Occipital lobe (tissue), 2 donors: ENCODE measurements around the gene GNB1L. TPM values are rescaled to one million over a fixed set of nuclear protein-coding genes. Genes with fewer than 3 reads are reported as not detected.

Source experiments
- DNase-seq: peaks from one replicate; lab custom pipeline; 2025; lab: John Stamatoyannopoulos, UW
- total RNA-seq: library from RNA; depleted of rRNA; stranded (reverse); fragments of >200 nt; gene quantifications from one replicate; pipeline ENCODE4 v1.2.3, GENCODE V29; 2014

Gene GNB1L
- total RNA-seq, 1 donor from 2014 or later = 2.7 TPM

DNA sequence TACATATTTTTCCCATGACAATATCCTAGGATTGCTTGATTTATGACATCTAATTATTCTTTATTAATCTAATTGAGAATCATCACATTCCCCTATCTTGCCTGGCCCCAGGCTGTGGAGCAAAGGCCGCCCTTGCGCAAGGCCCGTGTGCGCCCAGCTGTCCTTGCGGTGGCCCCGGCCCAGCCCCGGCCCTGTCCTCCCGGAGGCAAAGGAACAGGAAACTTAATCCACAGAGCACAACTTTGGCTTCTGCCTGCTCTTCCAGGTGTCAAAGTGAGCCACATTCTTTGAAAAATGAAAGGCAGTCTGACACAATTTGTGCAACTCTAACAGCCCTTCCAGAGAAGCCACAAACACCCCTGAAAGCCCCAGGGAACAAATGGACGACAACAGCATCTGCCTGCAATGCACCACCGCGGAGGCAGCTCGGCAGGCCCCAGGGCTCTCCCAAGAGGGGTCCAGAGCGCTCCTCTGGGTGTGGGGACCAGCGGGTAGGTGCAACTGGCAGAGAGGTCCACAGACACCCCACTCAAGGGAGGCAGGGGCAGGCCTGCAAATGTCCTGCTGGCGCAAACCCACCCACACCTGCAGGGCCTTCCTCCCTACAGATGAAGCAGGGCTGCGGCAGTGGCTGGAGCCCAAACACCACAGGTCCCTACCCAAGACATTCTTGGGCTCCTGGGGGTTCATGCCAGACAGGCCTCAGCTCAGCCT is 30.3 kb downstream of the GNB1L start:
- DNase-seq = no peak

DNA sequence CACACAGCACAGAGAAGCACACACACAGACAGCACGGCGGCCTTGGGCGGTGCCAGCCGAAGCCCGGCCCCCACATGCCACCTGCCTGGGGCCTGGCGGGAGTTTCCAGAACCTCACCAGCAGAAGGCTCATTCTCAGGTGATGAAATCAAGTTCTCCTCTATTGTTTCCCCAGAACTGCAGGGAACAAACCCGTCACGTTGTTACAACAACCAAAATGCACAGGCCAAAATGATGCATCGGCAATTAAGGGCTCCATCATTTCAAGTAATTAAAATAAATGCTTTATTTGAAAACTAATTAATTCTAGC is 30.8 kb downstream of the GNB1L start:
- no peak for DNase-seq

DNA sequence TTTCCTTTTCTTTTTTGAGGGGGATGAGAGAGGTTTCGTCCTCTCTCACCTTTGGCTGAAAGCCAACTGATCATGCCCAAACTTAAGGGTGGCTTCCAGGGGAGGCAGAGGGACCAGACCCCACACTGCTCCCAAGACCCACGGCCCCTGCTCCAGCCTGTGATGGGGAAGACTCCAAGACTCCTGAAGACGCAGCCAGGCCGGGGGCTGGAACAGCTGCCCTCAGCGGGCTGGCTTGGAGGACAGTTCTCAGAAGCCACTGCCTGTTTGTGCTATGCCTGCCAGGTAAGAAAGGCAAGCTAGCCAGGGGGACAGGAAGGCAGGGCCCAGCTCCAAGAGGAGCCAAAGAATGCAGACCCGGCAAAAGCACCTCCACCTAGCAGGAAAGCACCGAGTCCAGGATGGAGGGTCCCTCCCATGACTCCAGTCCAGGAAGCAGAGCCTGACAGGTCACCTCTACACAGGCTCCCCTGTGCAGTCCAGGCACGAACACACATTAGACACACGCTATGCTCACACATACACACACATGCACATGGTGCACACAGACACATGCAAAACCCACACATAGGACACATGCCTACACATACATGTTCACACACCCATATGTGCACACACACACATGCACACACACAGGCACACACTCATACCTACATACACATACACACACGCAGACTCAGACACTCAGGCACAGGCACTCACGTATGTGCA is 31.3 kb downstream of the GNB1L start:
- DNase-seq = no peak

- no peak for DNase-seq
These were observed 32.2 kb downstream of the GNB1L start for GRCh38 chr22:19822301-19823117.

DNA sequence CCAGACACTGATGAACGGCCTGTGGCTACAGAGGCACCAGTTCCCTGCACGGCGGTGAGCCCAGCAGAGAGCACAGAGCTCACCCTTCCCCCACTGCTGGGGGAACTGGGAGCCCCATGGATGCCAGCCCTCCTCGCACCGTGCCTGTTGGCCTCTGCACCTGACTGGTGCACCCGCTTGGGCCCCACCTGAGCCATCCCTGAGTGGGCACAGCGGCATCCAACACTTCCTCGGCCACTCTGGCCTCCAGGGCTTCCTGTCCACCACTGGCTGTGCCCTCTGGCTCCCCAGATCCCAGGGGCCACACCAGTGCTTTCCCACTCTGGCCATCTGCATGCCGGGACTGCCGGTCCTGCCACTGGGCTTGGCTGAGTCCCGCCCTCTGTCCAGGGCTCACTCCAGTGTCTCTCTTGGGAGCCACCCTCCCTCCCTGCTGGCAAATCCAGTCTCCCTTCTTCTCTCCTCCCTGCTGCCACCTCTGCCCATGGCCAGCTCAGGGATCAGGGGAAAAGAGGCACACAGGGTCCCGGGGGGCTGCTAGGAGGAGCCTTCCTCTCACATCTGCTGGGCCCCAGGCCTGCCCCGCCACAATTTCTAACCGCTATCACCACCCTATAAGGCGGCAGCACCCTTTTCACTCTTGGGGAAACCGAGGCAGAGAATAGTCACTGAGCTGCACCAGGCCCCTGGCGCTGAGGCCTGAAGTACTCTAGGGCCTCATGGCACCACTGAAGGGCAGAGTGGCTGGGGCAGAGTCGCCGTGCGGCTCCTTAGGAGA is 33.0 kb downstream of the GNB1L start:
- DNase-seq = no peak

- DNase-seq = no peak
These were observed 33.7 kb downstream of the GNB1L start for GRCh38 chr22:19820880-19821522.

- DNase-seq = no peak
These were observed 34.5 kb downstream of the GNB1L start for GRCh38 chr22:19819911-19820879.

GRCh38 chr22:19819208-19819910 is 35.3 kb downstream of the GNB1L start:
- no peak for DNase-seq

DNA sequence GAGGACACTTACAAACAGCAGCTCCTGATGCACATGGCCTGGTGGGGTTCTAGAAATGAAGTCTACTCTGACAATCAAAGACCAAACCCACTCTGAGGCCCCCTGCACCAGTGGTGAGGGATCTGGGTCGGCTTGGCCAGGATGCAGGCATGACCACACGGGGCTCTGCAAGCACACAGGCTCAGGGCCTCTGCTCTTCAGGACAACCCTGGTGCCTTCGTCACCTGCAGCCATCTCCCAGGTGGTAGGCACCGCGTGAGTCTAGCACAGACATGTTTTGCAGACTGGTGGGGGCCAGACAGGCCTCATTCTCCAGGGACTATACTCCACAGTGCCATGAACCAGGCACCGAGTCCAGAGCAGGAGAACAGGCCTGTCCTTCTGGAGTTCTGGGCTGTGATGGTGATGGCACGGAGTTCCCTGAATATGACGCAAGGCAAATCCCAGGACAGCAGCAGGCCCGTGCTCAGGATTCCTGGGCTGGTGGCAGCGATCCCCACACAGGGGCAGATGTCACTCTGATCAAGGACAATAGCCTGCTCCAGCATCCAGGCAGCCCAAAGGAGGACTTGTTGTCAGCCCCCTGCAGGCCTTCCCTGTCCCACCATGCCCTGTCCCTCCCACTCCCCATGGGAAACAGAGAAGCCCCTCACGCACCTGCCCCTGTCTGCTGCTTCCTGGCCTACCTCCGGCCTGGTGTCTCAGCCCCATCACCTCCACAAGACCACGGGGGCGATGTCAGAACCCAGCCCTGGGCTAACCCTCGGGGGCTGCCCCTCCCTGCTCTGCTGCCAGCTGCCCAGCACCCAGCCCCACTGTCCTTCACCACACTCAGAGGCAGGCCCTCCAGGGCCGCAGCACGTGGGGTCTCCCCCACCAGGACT is 36.1 kb downstream of the GNB1L start:
- no peak for DNase-seq

DNA sequence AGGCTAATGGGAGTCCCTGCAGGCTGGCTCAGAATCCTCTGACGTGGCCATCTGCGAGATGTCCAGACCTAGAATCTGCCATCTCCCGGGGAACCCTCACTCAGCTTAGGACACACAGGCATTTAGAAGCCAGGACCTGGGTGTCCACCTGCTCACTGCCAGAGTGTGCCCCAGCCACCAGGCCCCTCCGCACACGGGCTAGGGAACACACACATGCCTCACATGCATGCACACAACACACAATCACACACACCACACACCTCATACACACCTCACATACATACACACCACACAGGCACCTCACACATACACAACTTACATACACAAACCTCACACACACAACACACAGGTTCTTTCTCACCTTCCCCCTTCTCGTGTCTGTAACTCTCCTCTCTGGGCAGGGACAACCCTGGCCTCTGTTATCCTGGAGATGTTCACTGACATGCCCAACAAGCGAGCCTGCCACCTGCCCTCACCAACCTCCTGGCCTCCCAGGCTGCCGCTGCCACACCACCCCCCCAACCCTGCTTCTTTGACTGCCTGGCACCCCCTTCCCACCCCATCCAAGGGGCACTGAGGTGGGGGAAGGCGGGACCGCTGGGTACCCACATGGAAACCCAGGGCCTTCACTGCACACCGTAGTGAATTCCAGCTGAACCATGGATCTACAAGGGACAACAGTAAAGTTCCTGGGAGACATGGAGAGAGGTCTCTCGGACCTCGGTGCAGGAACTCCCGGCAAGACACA is 38.1 kb downstream of the GNB1L start:
- DNase-seq = no peak

DNA sequence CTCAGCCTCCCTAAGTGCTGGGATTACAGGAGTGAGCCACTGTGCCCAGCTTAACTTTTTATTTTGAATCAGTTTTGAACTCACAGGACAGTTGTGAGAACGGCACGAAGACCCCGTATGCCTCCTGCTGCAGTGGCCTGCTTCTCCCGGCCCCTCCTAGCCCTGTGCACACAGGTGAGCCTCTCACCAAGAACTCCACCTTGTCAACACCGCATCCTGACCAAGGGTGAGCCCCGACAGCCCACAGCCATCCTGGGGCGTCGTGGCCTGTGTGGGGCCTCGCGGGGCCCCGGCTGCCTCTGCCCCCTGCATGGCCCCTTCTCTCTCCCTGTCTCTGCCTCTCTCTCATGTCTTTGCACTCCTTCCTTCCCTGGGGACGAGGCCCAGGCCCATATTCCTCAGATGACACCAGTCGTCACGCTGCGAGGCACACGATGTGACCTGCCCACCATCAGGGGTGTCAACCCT is 38.8 kb downstream of the GNB1L start:
- no peak for DNase-seq

DNA sequence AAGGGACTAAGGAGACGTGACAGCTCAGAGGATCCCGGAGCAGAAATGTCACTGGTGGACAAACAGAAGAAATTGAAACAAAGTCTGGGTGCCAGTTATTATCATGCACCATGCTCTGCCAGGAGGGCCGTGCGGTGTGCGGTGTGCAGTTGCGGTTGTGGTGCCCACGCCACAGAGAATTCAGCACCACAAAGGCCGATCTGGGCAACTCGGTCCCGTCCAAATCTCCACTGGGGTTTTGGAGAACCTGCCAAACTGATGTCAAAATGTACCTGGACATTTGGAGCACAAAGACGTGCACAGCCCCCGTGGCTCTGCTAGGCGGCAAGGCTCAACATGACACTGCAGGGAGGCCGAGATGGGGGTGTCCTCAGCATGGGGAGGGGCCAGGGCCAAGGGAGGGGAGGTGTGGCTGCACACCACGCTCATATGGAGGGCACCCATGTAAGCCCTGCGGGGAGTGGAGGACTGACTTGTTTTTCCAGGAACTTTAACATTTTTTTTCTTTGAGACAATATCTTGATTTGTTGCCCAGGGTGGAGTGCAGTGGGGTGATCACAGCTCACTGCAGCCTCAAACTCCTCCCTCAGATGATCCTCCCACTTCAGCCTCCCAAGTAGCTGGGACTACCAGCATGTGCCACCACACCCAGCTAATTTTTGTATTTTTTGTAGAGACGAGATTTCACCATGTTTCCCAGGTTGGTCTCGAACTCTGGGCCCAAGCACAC is 39.4 kb downstream of the GNB1L start:
- no peak for DNase-seq

GRCh38 chr22:19814428-19814827 is 40.2 kb downstream of the GNB1L start:
- DNase-seq = no peak

- no peak for DNase-seq
These were observed 41.8 kb downstream of the GNB1L start for GRCh38 chr22:19812910-19813309.

DNA sequence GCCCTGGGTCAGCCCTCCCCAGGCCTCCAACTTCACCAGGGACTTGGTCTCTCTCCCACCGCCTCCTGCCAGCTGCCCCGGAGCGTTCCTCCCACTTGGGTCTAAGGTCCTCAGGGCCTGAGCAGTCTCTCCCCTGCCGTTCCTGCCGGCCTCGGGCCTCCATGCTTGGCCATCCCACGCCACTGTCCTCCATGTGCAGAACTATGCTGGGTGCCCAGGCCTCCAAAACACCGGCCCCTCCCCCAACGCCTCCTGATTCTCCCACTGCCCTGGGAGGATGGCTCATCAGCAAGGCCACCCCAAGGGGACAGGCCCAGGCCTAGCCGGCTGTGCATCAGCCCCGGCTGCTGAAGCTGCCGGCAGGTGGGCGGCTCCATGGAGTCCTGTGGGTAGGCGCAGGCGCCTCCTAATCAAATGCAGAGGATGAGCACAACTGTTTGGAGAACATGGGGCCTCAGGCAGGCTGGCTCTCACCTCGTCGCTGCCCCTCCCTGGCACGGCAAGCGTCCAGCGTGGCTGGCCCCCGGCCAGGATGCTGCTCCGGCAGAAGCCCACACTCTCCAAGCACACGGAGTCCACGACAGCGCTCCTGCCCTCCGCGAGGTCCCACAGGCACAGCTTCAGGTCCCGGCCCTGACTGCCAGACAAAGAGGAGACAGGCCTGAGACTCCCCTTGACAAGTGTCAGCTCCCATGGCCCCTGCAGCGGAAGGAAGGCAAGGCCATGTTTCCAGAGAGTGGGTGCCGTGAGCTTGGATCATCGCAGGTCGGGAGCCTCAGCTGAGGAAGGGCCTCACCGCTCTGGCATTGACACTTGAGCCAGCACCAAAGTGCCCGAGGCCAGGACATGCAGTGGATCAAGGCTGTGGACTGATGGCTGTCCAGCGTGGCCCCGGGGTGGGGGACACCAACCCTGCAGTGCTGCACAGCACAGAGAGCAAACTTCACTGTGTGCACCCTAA is 42.6 kb downstream of the GNB1L start:
- DNase-seq = peak; percentile 19

GRCh38 chr22:19811211-19811621 is 43.5 kb downstream of the GNB1L start:
- no peak for DNase-seq
